Embryonic facial prominence (tissue), 1 donor: ENCODE results near the gene MT1E.
"Not testable (repeated sequence)": the region's sequence is repeated elsewhere in the genome, so short reads cannot be mapped to it uniquely, and the experiment has no call there.

ENCODE experiments used
- DNase-seq: peaks from one replicate; pipeline ENCODE4 v3.0.0-alpha.2; 2016; ENCODE audit errors: extremely low spot score

The MT1E gene

GRCh38 chr16:56672761-56673536 lies 47.4 kb downstream of the MT1E start:
- no peak for DNase-seq

- DNase-seq: no peak
Observed at GRCh38 chr16:56673921-56674320, 48.3 kb downstream of the MT1E start.

- DNase-seq: not testable (repeated sequence)
Observed at GRCh38 chr16:56674570-56674969, 49.0 kb downstream of the MT1E start.

- no peak for DNase-seq
Observed at GRCh38 chr16:56675685-56676210, 50.2 kb downstream of the MT1E start.
